HL-60 (cell line): Measurements from ENCODE around the gene PHF19.

ENCODE experiments used
- DNase-seq, 2 experiments: peaks; one replicate each; pipeline ENCODE4 v3.0.0-alpha.2; 2010 to 2020; ENCODE audit warnings: low read depth in 1 of 2, low spot score in 1 of 2
- H3K27ac ChIP-seq: fragments of 250-450 bp; sonication (Bioruptor Pico); replicated peaks from 2 replicates; pipeline ENCODE4 v1.5.1; 2020; ENCODE audit warnings: mild to moderate bottlenecking, moderate library complexity
- H3K27me3 ChIP-seq: fragments of 250-450 bp; sonication (Bioruptor Pico); 2 replicates; pipeline ENCODE4 v1.5.1; 2021; ENCODE audit warnings: mild to moderate bottlenecking, moderate library complexity; ENCODE audit not compliant: insufficient read depth, poor library complexity, severe bottlenecking
- H3K4me3 ChIP-seq: replicated peaks from 2 replicates; pipeline ENCODE4 v1.5.1; 2011; ENCODE audit warnings: mild to moderate bottlenecking, control low read depth, low read length; ENCODE audit not compliant: insufficient read depth
- CTCF ChIP-seq: IDR thresholded peaks from one replicate; pipeline ENCODE4 v1.5.1; 2011; ENCODE audit warnings: low read length, control low read depth, inconsistent platforms; ENCODE audit not compliant: insufficient read depth
- GABPA ChIP-seq: IDR thresholded peaks from 2 replicates; pipeline ENCODE4 v1.6.1; 2012; ENCODE audit warnings: low read depth
- POLR2AphosphoS5 ChIP-seq: IDR thresholded peaks from 2 replicates; pipeline ENCODE4 v1.6.1; 2012; ENCODE audit warnings: low read depth
- SPI1 ChIP-seq: IDR thresholded peaks from 2 replicates; pipeline ENCODE4 v1.6.1; 2012; ENCODE audit warnings: low read depth, mild to moderate bottlenecking, borderline replicate concordance
- TF ChIP-seq, protein P1 (sequence below): IDR thresholded peaks from 2 replicates; pipeline ENCODE4 v1.6.1; 2012; ENCODE audit warnings: low read depth; ENCODE audit not compliant: insufficient replicate concordance

PHF19 gene

GRCh38 chr9:120841930-120842684 is 34.9 kb downstream of the PHF19 start:
- H3K27ac ChIP-seq: peak overlapping the region; percentile 68
- no peaks in the 10 kb centered on the region for H3K27me3 ChIP-seq
- peak overlapping the region; percentile 51 for H3K4me3 ChIP-seq
- TF ChIP-seq POLR2AphosphoS5 (no peak), SPI1 (no peak)
- no peak for DNase-seq

- Histone ChIP-seq H3K4me3 (no peak overlapping the region), H3K27me3 (no peaks in the 10 kb centered on the region), H3K27ac (no peak overlapping the region)
- DNase-seq: no peak
- no peak for TF ChIP-seq CTCF
- TF ChIP-seq SPI1: no peak
- TF ChIP-seq, protein P1, sequence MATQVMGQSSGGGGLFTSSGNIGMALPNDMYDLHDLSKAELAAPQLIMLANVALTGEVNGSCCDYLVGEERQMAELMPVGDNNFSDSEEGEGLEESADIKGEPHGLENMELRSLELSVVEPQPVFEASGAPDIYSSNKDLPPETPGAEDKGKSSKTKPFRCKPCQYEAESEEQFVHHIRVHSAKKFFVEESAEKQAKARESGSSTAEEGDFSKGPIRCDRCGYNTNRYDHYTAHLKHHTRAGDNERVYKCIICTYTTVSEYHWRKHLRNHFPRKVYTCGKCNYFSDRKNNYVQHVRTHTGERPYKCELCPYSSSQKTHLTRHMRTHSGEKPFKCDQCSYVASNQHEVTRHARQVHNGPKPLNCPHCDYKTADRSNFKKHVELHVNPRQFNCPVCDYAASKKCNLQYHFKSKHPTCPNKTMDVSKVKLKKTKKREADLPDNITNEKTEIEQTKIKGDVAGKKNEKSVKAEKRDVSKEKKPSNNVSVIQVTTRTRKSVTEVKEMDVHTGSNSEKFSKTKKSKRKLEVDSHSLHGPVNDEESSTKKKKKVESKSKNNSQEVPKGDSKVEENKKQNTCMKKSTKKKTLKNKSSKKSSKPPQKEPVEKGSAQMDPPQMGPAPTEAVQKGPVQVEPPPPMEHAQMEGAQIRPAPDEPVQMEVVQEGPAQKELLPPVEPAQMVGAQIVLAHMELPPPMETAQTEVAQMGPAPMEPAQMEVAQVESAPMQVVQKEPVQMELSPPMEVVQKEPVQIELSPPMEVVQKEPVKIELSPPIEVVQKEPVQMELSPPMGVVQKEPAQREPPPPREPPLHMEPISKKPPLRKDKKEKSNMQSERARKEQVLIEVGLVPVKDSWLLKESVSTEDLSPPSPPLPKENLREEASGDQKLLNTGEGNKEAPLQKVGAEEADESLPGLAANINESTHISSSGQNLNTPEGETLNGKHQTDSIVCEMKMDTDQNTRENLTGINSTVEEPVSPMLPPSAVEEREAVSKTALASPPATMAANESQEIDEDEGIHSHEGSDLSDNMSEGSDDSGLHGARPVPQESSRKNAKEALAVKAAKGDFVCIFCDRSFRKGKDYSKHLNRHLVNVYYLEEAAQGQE: no peak
- TF ChIP-seq POLR2AphosphoS5: no peak
- no peak for TF ChIP-seq GABPA
Measured at GRCh38 chr9:120839146-120839545, 37.8 kb downstream of the PHF19 start.

GRCh38 chr9:120837921-120838320 is 39.1 kb downstream of the PHF19 start:
- no peak for TF ChIP-seq SPI1
- no peak for TF ChIP-seq GABPA
- no peak for TF ChIP-seq POLR2AphosphoS5
- TF ChIP-seq, protein P1: no peak
- no peak for TF ChIP-seq CTCF
- Histone ChIP-seq H3K27ac (no peak overlapping the region), H3K4me3 (no peak overlapping the region), H3K27me3 (no peaks in the 10 kb centered on the region)
- DNase-seq: no peak

GRCh38 chr9:120833325-120833724 is 43.7 kb downstream of the PHF19 start:
- Histone ChIP-seq H3K27ac (no peak overlapping the region), H3K27me3 (no peaks in the 10 kb centered on the region), H3K4me3 (no peak overlapping the region)
- no peak for DNase-seq
- no peak for TF ChIP-seq SPI1
- TF ChIP-seq GABPA: no peak
- TF ChIP-seq POLR2AphosphoS5: no peak
- no peak for TF ChIP-seq CTCF
- TF ChIP-seq, protein P1: no peak
